C4-2B (cell line): ENCODE results near the gene ZNF479.
"Not testable (repeated sequence)": the region's sequence is repeated elsewhere in the genome, so short reads cannot be mapped to it uniquely, and the experiment has no call there.

ENCODE experiments used
- CTCF ChIP-seq: fragments of 450-650 bp; conservative IDR thresholded peaks from 2 replicates; pipeline ENCODE4 v1.5.1; 2017; ENCODE audit warnings: mild to moderate bottlenecking
- ZFX ChIP-seq: fragments of 450-650 bp; IDR thresholded peaks from 2 replicates; pipeline ENCODE4 v1.6.1; 2017

- not testable (repeated sequence) for TF ChIP-seq CTCF, ZFX
These were observed at the start of gene ZNF479 for GRCh38 chr7:57132336-57132735.
